ENCODE measurements around the gene CHRNB1. TPM values are rescaled to one million over a fixed set of nuclear protein-coding genes. Genes with fewer than 3 reads are reported as not detected.

CHRNB1 gene
- total and polyA plus RNA-seq, 11 donors = 8.2 to 27.3 (median 11.2) TPM

GRCh38 chr17:7462474-7463371 is 17.9 kb downstream of the CHRNB1 start:
- ATAC-seq (peak in 1 of 4 donors; percentile 6), DNase-seq (peak in 1 of 5 donors; percentile 25)
- intact Hi-C loops (cut with DNase I) = no loop called here
- Histone ChIP-seq H3K4me1 (peaks cover 5 to 24% (median 20%) of the 10 kb centered on the region in 12 donors), H3K9me3 (no peaks in the 10 kb centered on the region), H3K4me3 (no peak overlapping the region), H3K36me3 (peaks cover 0 to 52% (median 39%) of the 10 kb centered on the region in 9 donors), H3K27me3 (no peaks in the 10 kb centered on the region), H3K27ac (no peak overlapping the region)
- TF ChIP-seq POLR2A (IDR thresholded peaks at IDR 0.05) = no peak
- no peak for TF ChIP-seq CTCF (IDR thresholded peaks at IDR 0.05)
- WGBS, 4 donors = 92 to 94% (median 92%) methylated on average over 23 to 44 of the region's 44 CpGs

GRCh38 chr17:7463372-7463846 is 18.5 kb downstream of the CHRNB1 start:
- no peak for ATAC-seq
- no peak overlapping the region for H3K27ac ChIP-seq

GRCh38 chr17:7464081-7464480 is 19.2 kb downstream of the CHRNB1 start:
- WGBS, 4 donors = 90 to 96% (median 93%) methylated on average over 6 to 9 of the region's 9 CpGs
- no peak for TF ChIP-seq POLR2A (IDR thresholded peaks at IDR 0.05)
- no peak for TF ChIP-seq CTCF (IDR thresholded peaks at IDR 0.05)
- Histone ChIP-seq H3K4me3 (no peak overlapping the region), H3K27me3 (no peaks in the 10 kb centered on the region), H3K9me3 (no peaks in the 10 kb centered on the region), H3K27ac (no peak overlapping the region), H3K4me1 (peaks cover 5 to 35% (median 24%) of the 10 kb centered on the region in 12 donors), H3K36me3 (peaks cover 0 to 52% (median 39%) of the 10 kb centered on the region in 9 donors)
- DNase-seq = no peak
- intact Hi-C loops (cut with DNase I) = no loop called here
- no peak for ATAC-seq

More at GRCh38 chr17:7463372-7463846, 18.5 kb downstream of the CHRNB1 start:
- intact Hi-C loops (cut with DNase I) = no loop called here
- Histone ChIP-seq H3K9me3 (no peaks in the 10 kb centered on the region), H3K4me1 (peaks cover 5 to 30% (median 24%) of the 10 kb centered on the region in 12 donors), H3K4me3 (no peak overlapping the region), H3K36me3 (peaks cover 0 to 52% (median 39%) of the 10 kb centered on the region in 9 donors), H3K27me3 (no peaks in the 10 kb centered on the region)
- DNase-seq = no peak
- WGBS, 4 donors = 83 to 94% (median 87%) methylated on average over 11 to 14 of the region's 14 CpGs
- TF ChIP-seq POLR2A (IDR thresholded peaks at IDR 0.05) = no peak
- no peak for TF ChIP-seq CTCF (IDR thresholded peaks at IDR 0.05)

GRCh38 chr17:7465597-7466275 is 20.9 kb downstream of the CHRNB1 start:
- 90 to 92% (median 91%) methylated on average over 27 to 33 of the region's 33 CpGs for WGBS, 4 donors
- Histone ChIP-seq H3K27ac (peak overlapping the region; percentile 53 to 86 (median 81)), H3K27me3 (no peaks in the 10 kb centered on the region), H3K4me3 (no peak overlapping the region), H3K9me3 (no peaks in the 10 kb centered on the region), H3K36me3 (peaks cover 0 to 52% (median 39%) of the 10 kb centered on the region in 9 donors), H3K4me1 (peaks cover 5 to 52% (median 36%) of the 10 kb centered on the region in 12 donors)
- no peak for TF ChIP-seq CTCF (IDR thresholded peaks at IDR 0.05)
- no peak for TF ChIP-seq POLR2A (IDR thresholded peaks at IDR 0.05)
- intact Hi-C loops (cut with DNase I) = no loop called here
- DNase-seq (no peak), ATAC-seq (peak in 2 of 4 donors; percentile 3 to 4)

Data from heart left ventricle (tissue), 16 donors.